GM12864 (cell line): ENCODE measurements around the gene KANK3.

ENCODE experiments used
- DNase-seq: peaks from one replicate; pipeline ENCODE4 v3.0.0-alpha.2; 2011; ENCODE audit warnings: low read depth
- H3K4me3 ChIP-seq: 2 replicates; pipeline ENCODE4 v1.5.1; 2011; ENCODE audit warnings: mild to moderate bottlenecking, low read depth, low read length, control low read depth
- TF ChIP-seq, protein P1 (sequence below): IDR thresholded peaks from 2 replicates; pipeline ENCODE4 v1.5.1; 2011; ENCODE audit warnings: low read depth, mild to moderate bottlenecking, moderate library complexity, low read length, control low read depth, inconsistent platforms; ENCODE audit errors: missing control alignments

The KANK3 gene

GRCh38 chr19:8332976-8333766 is 9.9 kb downstream of the KANK3 start:
- TF ChIP-seq, protein P1, sequence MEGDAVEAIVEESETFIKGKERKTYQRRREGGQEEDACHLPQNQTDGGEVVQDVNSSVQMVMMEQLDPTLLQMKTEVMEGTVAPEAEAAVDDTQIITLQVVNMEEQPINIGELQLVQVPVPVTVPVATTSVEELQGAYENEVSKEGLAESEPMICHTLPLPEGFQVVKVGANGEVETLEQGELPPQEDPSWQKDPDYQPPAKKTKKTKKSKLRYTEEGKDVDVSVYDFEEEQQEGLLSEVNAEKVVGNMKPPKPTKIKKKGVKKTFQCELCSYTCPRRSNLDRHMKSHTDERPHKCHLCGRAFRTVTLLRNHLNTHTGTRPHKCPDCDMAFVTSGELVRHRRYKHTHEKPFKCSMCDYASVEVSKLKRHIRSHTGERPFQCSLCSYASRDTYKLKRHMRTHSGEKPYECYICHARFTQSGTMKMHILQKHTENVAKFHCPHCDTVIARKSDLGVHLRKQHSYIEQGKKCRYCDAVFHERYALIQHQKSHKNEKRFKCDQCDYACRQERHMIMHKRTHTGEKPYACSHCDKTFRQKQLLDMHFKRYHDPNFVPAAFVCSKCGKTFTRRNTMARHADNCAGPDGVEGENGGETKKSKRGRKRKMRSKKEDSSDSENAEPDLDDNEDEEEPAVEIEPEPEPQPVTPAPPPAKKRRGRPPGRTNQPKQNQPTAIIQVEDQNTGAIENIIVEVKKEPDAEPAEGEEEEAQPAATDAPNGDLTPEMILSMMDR, result no peak
- DNase-seq, result no peak
- H3K4me3 ChIP-seq, result no peak overlapping the region

DNA sequence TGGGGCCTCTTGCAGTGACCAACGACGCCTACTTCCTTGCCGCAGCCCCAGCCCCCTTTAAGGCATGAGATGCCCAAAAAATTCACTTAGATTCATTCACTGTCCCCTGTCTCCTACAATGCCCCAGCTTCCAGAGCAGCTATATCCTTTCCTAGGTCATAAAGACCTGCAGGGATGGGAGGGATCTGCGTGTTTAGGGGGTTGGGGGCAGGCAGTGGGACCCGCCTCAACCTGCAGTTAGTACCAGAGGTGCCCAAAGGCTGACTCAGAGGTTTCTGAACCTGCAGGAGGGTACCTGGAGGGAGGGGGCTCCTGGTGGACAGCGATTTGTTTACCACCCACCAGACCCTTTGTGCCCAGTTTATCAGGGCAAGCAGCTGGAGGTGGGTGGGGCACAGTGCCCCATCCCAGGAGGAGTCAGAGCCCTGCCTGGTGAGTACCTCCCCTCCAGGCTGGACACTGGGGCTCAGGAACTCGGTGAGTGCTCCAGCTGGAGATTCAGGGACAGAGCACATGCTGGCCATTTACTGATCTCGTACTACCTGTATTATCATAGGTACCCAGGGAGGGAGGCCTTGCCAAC is 11.7 kb downstream of the KANK3 start:
- no peak overlapping the region for H3K4me3 ChIP-seq
- DNase-seq, result no peak
- TF ChIP-seq, protein P1, result no peak

DNA sequence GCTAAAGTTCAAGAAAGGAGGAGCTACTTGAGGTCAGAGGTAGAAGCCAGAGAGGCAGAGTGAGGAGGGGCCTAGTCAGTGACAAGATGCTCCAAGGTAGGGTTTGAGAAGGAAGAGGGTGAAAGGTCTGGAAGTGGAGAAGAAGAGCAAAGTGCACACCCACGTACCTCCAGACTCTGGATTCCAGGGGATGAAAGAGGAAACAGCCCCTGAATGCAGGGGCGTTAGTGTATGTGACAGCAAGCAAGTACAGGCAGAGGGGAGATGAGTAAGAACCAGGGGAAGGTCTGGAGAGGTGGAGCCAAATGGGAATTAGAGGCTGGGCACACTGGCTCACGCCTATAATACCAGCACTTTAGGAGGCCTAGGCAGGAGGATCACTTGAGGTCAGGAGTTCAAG is 13.1 kb downstream of the KANK3 start:
- TF ChIP-seq, protein P1, result no peak
- no peak for DNase-seq

DNA sequence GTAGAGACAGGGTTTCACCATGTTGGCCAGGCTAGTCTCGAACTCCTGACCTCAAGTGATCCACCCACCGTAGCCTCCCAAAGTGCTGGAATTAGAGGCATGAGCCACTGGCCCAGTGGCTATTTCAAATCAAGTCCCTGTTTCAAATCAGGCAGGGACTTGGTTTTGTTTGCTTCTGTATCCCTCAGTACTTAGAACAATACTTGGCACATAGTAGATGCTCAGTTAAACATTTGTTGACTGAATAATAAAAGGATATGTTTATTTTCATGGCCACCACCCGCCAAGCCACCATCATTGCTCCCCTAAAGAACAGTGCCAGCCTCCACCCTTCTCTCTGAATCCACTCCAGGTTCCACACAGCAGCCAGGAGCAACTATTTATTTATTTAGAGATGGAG is 17.6 kb downstream of the KANK3 start:
- TF ChIP-seq, protein P1, result no peak
- no peak overlapping the region for H3K4me3 ChIP-seq
- no peak for DNase-seq

More for the DNA sequence above, 13.1 kb downstream of the KANK3 start:
- H3K4me3 ChIP-seq, result no peak overlapping the region

DNA sequence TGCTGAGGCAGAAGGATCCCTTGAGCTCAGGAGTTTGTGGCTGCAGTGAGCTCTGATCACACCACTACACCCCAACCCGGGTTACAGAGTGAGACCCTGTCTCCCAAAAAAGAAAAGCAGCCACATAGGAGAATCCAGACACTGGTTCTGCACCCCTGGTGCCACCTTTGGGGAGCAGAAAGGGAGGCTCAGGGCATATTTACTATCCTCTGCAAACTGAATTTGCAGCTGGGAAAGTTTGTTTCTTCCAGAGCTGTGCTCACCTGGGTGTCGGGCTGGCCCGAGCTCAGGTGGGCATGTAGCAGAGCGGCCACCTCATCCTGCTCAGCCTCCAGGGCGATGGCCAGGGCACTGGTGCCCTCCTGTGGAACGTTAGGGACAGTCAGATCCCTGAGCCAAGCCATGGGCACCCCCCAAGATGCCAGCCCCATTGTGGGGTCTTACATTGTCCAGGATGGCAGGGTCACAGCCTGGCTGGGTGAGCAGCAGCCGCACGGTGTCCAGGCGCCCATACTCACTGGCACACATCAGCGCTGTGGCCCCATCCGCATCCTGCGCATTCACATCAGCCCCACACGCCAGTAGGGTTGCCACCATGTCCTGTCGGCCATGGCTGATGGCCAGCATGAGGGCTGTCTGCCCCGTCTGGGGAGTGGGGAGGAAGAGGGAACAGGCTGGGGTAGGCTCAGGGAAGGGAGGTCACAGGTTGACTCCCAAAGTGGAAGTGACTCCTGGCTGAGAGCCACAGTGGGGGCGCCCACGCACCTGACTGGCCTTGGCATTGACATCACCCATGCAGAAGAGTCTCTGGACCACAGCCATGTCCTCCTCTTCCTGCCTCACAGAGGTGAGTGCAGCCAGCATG is 18.6 kb downstream of the KANK3 start:
- DNase-seq, result no peak
- no peak overlapping the region for H3K4me3 ChIP-seq
- TF ChIP-seq, protein P1, result no peak

DNA sequence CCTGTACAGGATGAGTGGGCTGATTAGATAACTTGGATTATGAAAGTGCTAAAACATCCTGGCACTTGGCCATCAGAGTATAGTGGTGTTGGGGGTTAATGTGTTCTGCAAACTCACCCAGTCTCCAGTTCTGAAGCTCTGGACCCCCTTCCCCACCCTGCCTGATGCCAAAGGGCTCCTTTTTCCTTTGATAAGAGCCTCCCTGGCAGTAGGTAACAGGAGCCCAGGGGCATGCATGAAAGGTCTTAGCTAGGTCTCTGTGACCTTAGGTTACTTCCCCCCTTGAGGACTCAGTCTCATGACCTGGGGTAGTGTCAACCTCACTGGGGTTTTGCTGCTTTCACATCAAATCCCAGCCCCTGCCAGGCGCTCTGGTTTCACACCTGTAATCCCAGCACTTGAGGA is 19.3 kb downstream of the KANK3 start:
- no peak overlapping the region for H3K4me3 ChIP-seq
- no peak for DNase-seq
- TF ChIP-seq, protein P1, result no peak
